ENCODE results near the gene TMEM91. TPM values are rescaled to one million over a fixed set of nuclear protein-coding genes. Genes with fewer than 3 reads are reported as not detected.

TMEM91 gene
- total and polyA plus RNA-seq, 2 of the 13 experiments (the other 11 are each of a cell fraction or from before 2014, with no cell fraction given), result 6.3 to 10.3 TPM

DNA sequence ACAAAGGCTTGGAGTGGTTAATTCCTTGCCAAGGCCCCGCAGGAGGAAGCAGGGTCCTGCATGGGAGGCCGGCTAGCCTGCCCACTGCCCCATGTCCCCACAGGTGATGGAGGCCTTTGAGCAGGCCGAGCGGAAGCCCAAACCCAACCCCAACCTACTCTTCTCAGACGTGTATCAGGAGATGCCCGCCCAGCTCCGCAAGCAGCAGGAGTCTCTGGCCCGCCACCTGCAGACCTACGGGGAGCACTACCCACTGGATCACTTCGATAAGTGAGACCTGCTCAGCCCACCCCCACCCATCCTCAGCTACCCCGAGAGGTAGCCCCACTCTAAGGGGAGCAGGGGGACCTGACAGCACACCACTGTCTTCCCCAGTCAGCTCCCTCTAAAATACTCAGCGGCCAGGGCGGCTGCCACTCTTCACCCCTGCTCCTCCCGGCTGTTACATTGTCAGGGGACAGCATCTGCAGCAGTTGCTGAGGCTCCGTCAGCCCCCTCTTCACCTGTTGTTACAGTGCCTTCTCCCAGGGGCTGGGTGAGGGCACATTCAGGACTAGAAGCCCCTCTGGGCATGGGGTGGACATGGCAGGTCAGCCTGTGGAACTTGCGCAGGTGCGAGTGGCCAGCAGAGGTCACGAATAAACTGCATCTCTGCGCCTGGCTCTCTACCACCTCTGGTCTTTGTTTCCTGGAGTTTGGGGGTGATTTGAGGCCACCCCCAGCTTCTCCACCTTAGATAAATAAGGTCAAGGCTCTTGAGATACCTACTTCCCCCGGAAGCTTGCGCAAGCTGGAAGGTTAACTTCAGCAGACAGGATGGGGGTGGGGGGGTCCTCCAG lies 48.2 kb downstream of the TMEM91 start (continued):
- TF ChIP-seq, protein P1, sequence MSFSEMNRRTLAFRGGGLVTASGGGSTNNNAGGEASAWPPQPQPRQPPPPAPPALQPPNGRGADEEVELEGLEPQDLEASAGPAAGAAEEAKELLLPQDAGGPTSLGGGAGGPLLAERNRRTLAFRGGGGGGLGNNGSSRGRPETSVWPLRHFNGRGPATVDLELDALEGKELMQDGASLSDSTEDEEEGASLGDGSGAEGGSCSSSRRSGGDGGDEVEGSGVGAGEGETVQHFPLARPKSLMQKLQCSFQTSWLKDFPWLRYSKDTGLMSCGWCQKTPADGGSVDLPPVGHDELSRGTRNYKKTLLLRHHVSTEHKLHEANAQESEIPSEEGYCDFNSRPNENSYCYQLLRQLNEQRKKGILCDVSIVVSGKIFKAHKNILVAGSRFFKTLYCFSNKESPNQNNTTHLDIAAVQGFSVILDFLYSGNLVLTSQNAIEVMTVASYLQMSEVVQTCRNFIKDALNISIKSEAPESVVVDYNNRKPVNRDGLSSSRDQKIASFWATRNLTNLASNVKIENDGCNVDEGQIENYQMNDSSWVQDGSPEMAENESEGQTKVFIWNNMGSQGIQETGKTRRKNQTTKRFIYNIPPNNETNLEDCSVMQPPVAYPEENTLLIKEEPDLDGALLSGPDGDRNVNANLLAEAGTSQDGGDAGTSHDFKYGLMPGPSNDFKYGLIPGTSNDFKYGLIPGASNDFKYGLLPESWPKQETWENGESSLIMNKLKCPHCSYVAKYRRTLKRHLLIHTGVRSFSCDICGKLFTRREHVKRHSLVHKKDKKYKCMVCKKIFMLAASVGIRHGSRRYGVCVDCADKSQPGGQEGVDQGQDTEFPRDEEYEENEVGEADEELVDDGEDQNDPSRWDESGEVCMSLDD (CRISPR knock-in tag; IDR thresholded peaks at IDR 0.05; ENCODE audit: borderline replicate concordance), result peak; percentile 83
- TF ChIP-seq ZNF343 (CRISPR knock-in tag; IDR thresholded peaks at IDR 0.05) (no peak), CBX5 (CRISPR knock-in tag; IDR thresholded peaks at IDR 0.05; ENCODE audit: borderline replicate concordance) (no peak), RXRA (CRISPR knock-in tag; IDR thresholded peaks at IDR 0.05) (peak; percentile 35; the same call in 1 of the 2 replicates), ZNF839 (CRISPR knock-in tag; IDR thresholded peaks at IDR 0.05; ENCODE audit: borderline replicate concordance) (no peak), SP140L (CRISPR knock-in tag; IDR thresholded peaks at IDR 0.05; ENCODE audit: borderline replicate concordance) (no peak), KLF15 (CRISPR knock-in tag; IDR thresholded peaks at IDR 0.05; ENCODE audit: borderline replicate concordance) (no peak), NR2F6 (IDR thresholded peaks at IDR 0.05) (peak; percentile 79), NR2F6 (CRISPR knock-in tag; IDR thresholded peaks at IDR 0.05) (peak; percentile 57), ZMYM3 (CRISPR knock-in tag; IDR thresholded peaks at IDR 0.05) (no peak), ZBTB38 (CRISPR knock-in tag; IDR thresholded peaks at IDR 0.05) (peak; percentile 62; the same call in 1 of the 2 replicates), BCL6 (CRISPR knock-in tag; IDR thresholded peaks at IDR 0.05) (0 out of 2 replicates have a peak, but pooled peaks have one; percentile 38), ZNF383 (CRISPR knock-in tag; IDR thresholded peaks at IDR 0.05; ENCODE audit: borderline replicate concordance) (no peak), ZNF207 (IDR thresholded peaks at IDR 0.05; ENCODE audit: borderline replicate concordance) (no peak), RXRB (CRISPR knock-in tag; IDR thresholded peaks at IDR 0.05; ENCODE audit: borderline replicate concordance) (peak; percentile 85), NR2C2 (CRISPR knock-in tag; IDR thresholded peaks at IDR 0.05; ENCODE audit: borderline replicate concordance) (peak; percentile 74; the same call in 1 of the 2 replicates)
- TF ChIP-seq, protein P2, sequence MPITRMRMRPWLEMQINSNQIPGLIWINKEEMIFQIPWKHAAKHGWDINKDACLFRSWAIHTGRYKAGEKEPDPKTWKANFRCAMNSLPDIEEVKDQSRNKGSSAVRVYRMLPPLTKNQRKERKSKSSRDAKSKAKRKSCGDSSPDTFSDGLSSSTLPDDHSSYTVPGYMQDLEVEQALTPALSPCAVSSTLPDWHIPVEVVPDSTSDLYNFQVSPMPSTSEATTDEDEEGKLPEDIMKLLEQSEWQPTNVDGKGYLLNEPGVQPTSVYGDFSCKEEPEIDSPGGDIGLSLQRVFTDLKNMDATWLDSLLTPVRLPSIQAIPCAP (CRISPR knock-in tag; IDR thresholded peaks at IDR 0.05; ENCODE audit: low read depth), result no peak
- TF ChIP-seq, protein P3, sequence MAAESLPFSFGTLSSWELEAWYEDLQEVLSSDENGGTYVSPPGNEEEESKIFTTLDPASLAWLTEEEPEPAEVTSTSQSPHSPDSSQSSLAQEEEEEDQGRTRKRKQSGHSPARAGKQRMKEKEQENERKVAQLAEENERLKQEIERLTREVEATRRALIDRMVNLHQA (CRISPR knock-in tag; IDR thresholded peaks at IDR 0.05), result no peak
- TF ChIP-seq, protein P4, sequence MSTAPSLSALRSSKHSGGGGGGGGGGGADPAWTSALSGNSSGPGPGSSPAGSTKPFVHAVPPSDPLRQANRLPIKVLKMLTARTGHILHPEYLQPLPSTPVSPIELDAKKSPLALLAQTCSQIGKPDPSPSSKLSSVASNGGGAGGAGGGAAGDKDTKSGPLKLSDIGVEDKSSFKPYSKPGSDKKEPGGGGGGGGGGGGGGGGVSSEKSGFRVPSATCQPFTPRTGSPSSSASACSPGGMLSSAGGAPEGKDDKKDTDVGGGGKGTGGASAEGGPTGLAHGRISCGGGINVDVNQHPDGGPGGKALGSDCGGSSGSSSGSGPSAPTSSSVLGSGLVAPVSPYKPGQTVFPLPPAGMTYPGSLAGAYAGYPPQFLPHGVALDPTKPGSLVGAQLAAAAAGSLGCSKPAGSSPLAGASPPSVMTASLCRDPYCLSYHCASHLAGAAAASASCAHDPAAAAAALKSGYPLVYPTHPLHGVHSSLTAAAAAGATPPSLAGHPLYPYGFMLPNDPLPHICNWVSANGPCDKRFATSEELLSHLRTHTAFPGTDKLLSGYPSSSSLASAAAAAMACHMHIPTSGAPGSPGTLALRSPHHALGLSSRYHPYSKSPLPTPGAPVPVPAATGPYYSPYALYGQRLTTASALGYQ (CRISPR knock-in tag; IDR thresholded peaks at IDR 0.05), result no peak
- TF ChIP-seq, protein P5, sequence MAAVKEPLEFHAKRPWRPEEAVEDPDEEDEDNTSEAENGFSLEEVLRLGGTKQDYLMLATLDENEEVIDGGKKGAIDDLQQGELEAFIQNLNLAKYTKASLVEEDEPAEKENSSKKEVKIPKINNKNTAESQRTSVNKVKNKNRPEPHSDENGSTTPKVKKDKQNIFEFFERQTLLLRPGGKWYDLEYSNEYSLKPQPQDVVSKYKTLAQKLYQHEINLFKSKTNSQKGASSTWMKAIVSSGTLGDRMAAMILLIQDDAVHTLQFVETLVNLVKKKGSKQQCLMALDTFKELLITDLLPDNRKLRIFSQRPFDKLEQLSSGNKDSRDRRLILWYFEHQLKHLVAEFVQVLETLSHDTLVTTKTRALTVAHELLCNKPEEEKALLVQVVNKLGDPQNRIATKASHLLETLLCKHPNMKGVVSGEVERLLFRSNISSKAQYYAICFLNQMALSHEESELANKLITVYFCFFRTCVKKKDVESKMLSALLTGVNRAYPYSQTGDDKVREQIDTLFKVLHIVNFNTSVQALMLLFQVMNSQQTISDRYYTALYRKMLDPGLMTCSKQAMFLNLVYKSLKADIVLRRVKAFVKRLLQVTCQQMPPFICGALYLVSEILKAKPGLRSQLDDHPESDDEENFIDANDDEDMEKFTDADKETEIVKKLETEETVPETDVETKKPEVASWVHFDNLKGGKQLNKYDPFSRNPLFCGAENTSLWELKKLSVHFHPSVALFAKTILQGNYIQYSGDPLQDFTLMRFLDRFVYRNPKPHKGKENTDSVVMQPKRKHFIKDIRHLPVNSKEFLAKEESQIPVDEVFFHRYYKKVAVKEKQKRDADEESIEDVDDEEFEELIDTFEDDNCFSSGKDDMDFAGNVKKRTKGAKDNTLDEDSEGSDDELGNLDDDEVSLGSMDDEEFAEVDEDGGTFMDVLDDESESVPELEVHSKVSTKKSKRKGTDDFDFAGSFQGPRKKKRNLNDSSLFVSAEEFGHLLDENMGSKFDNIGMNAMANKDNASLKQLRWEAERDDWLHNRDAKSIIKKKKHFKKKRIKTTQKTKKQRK (IDR thresholded peaks at IDR 0.05; ENCODE audit: low read length), result no peak

All from HepG2 (cell line).